PC-3 (cell line): Measurements from ENCODE around the gene STX1B.

Experiments
- EZH2 ChIP-seq: fragments of 300-600 bp; sonication (generic); IDR thresholded peaks from one replicate; pipeline ENCODE4 v1.6.1; 2017; ENCODE audit warnings: antibody characterized with exemption, mild to moderate bottlenecking, low read length; ENCODE audit not compliant: unreplicated experiment
- EZH2phosphoT487 ChIP-seq: fragments of 300-600 bp; sonication (generic); IDR thresholded peaks from 2 replicates; pipeline ENCODE4 v1.6.1; 2018; ENCODE audit warnings: mild to moderate bottlenecking, antibody characterized with exemption, low read length, borderline replicate concordance
- TF ChIP-seq, protein P1 (sequence below): fragments of 300-600 bp; sonication (generic); conservative IDR thresholded peaks from 2 replicates; pipeline ENCODE4 v1.5.1; 2017; ENCODE audit warnings: antibody characterized with exemption, low read depth, mild to moderate bottlenecking, low read length

DNA sequence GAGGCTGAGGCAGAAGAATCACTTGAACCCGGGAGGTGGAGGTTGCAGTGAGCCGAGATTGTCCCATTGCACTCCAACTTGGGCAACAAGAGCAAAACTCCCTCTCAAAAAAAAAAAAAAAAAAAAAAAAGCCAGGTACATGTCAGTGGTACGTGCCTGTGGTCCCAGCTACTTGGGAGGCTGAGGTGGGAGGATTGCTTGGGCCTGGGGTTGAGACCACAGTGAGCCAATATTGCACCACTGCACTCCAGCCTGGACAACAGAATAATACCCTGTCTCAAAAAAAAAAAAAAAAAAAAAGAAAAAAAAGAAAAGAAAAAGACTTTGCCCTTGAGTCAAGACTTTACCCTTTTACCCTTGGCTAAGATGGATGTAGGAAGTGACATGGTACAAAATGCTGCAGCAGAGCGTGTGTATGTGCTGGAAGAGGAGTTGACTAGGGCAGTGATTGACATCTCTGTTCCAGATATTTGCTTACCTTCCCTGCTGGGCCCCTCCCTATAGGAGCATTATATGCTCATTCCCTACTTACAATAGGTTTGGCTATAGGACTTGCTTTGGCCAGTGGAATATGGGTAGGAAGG is 33.6 kb upstream of the STX1B start:
- TF ChIP-seq, protein P1, sequence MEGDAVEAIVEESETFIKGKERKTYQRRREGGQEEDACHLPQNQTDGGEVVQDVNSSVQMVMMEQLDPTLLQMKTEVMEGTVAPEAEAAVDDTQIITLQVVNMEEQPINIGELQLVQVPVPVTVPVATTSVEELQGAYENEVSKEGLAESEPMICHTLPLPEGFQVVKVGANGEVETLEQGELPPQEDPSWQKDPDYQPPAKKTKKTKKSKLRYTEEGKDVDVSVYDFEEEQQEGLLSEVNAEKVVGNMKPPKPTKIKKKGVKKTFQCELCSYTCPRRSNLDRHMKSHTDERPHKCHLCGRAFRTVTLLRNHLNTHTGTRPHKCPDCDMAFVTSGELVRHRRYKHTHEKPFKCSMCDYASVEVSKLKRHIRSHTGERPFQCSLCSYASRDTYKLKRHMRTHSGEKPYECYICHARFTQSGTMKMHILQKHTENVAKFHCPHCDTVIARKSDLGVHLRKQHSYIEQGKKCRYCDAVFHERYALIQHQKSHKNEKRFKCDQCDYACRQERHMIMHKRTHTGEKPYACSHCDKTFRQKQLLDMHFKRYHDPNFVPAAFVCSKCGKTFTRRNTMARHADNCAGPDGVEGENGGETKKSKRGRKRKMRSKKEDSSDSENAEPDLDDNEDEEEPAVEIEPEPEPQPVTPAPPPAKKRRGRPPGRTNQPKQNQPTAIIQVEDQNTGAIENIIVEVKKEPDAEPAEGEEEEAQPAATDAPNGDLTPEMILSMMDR = no peak
- TF ChIP-seq EZH2 (no peak), EZH2phosphoT487 (no peak)
